ENCODE data around the gene HLA-DMA. TPM values are rescaled to one million over a fixed set of nuclear protein-coding genes. Genes with fewer than 3 reads are reported as not detected.

Gene HLA-DMA
- total RNA-seq, 1 donor from 2014 or later = 5.2 TPM

DNA sequence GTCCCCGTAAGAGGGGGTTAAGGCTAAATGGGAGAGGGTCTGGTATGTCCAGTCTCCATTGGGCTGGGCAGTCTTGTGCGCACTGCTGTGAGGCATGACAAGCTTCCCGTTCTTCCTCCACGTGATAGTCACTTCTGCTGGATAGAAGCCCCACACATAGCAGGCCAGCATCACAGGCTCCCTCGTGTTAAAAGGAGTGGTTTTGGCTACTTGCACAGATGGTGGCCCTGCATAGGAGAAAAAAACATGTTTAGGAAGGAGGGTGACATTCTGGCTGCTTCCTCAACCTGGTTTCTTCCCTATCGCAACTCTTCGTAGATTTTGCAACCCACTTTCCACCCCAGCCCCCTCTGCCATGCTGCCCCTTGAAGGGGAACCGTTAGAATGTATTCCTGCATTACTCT lies 15.7 kb downstream of the HLA-DMA start:
- Mint-ChIP-seq H3K4me1 (ENCODE audit: low read depth, unreplicated experiment) (no peaks in the 10 kb centered on the region), H3K27me3 (ENCODE audit: low read depth, unreplicated experiment) (peaks cover 22% of the 10 kb centered on the region)

DNA sequence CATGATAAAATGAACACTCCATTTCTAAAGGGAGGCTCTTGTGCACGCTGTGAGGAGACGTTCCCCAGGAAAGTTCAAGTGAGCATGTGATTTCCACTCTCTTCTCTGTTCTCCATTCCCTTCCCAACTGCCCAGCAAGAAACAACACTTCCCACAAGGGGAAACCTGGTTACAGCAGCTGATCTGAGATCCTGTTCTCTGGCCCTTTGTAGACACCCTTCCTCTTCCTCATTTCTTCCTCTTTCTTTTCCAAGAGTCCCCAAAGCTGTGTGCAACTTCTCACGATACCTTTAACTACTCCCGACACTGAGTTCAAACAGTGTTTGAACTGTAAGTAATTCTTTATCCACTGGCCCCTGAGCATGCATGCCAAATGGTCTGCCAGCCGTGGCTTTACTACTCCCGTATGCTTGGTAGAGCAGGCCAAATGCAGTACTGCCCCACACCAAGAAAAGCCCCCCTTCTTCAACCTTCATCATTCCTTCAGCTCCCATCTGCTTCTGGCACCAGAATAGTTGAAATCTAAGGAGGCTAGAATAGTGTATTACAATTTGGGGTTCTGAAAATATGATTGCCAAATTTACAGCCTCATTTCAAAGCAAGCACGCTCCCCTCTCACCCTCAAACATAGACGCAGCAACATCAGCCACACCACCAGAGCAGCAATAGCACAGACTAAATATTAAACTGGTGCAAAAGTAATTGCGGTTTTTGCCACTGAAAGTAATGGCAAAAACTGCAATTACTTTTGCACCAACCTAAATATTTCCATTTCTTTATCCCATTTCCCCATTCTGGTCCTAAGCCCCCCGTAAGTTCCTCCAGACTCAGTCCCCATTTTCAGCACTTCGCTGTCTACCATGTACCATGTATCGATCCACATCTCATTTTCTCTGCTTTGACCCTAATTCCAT lies 16.4 kb downstream of the HLA-DMA start:
- Histone ChIP-seq H3K27ac (ENCODE audit: low read depth, low read length) (no peak overlapping the region), H3K4me2 (ENCODE audit: low read length) (no peak overlapping the region), H4K20me1 (ENCODE audit: insufficient read depth, low read length) (no peaks in the 10 kb centered on the region), H3K36me3 (ENCODE audit: insufficient read depth, low read length) (no peaks in the 10 kb centered on the region), H3K4me1 (ENCODE audit: insufficient read depth, low read length) (no peaks in the 10 kb centered on the region), H3K27me3 (ENCODE audit: insufficient read depth, low read length) (peaks cover 58% of the 10 kb centered on the region), H2AFZ (ENCODE audit: low read depth, low read length) (no peak overlapping the region), H3K79me2 (ENCODE audit: insufficient read depth, low read length) (no peaks in the 10 kb centered on the region), H3K4me3 (ENCODE audit: insufficient read depth, low read depth, low read length) (no peak overlapping the region), H3K9ac (ENCODE audit: low read length) (no peak overlapping the region), H3K9me3 (ENCODE audit: insufficient read depth, low read depth, low read length) (no peaks in the 10 kb centered on the region)
- peaks cover 22% of the 10 kb centered on the region for H3K27me3 Mint-ChIP-seq (ENCODE audit: low read depth, unreplicated experiment)
- FAIRE-seq (no peak), DNase-seq (ENCODE audit: low read depth) (no peak)
- H3K36me3 Mint-ChIP-seq (ENCODE audit: low read depth, unreplicated experiment) = no peaks in the 10 kb centered on the region
- peaks cover 1% of the 10 kb centered on the region for H3K9me3 Mint-ChIP-seq (ENCODE audit: unreplicated experiment)
- no peak overlapping the region for H3K27ac Mint-ChIP-seq (ENCODE audit: unreplicated experiment)
- H3K4me3 Mint-ChIP-seq (ENCODE audit: unreplicated experiment) = no peak overlapping the region
- no peaks in the 10 kb centered on the region for H3K4me1 Mint-ChIP-seq (ENCODE audit: low read depth, unreplicated experiment)
- TF ChIP-seq EZH2 (IDR thresholded peaks at IDR 0.05; ENCODE audit: insufficient read depth, low read length) = no peak
- TF ChIP-seq CTCF (IDR thresholded peaks at IDR 0.05; ENCODE audit: insufficient read depth, low read depth, low read length) = no peak

More for the DNA sequence above, 15.7 kb downstream of the HLA-DMA start:
- Histone ChIP-seq H3K4me1 (ENCODE audit: insufficient read depth, low read length) (no peaks in the 10 kb centered on the region), H3K9me3 (ENCODE audit: insufficient read depth, low read depth, low read length) (no peaks in the 10 kb centered on the region), H2AFZ (ENCODE audit: low read depth, low read length) (no peak overlapping the region), H3K4me3 (ENCODE audit: insufficient read depth, low read depth, low read length) (no peak overlapping the region), H3K27me3 (ENCODE audit: insufficient read depth, low read length) (peaks cover 59% of the 10 kb centered on the region), H3K9ac (ENCODE audit: low read length) (no peak overlapping the region), H3K27ac (ENCODE audit: low read depth, low read length) (no peak overlapping the region), H3K4me2 (ENCODE audit: low read length) (no peak overlapping the region), H3K79me2 (ENCODE audit: insufficient read depth, low read length) (no peaks in the 10 kb centered on the region), H3K36me3 (ENCODE audit: insufficient read depth, low read length) (no peaks in the 10 kb centered on the region), H4K20me1 (ENCODE audit: insufficient read depth, low read length) (no peaks in the 10 kb centered on the region)
- DNase-seq (ENCODE audit: low read depth) = no peak
- H3K36me3 Mint-ChIP-seq (ENCODE audit: low read depth, unreplicated experiment) = no peaks in the 10 kb centered on the region
- TF ChIP-seq EZH2 (IDR thresholded peaks at IDR 0.05; ENCODE audit: insufficient read depth, low read length) (no peak), CTCF (IDR thresholded peaks at IDR 0.05; ENCODE audit: insufficient read depth, low read depth, low read length) (no peak)
- no peak overlapping the region for H3K27ac Mint-ChIP-seq (ENCODE audit: unreplicated experiment)
- no peak overlapping the region for H3K4me3 Mint-ChIP-seq (ENCODE audit: unreplicated experiment)
- no peak for FAIRE-seq
- peaks cover 1% of the 10 kb centered on the region for H3K9me3 Mint-ChIP-seq (ENCODE audit: unreplicated experiment)

Measured in astrocyte (in vitro differentiated cells and primary cell).